ENCODE measurements around the gene JARID2. TPM values are rescaled to one million over a fixed set of nuclear protein-coding genes. Genes with fewer than 3 reads are reported as not detected.
A peak's percentile ranks its signal among the peaks of the same experiment; 100 is the strongest.

Gene JARID2
- total RNA-seq, 4 donors from 2014 or later = 6.6 to 8.1 (median 7.5) TPM

DNA sequence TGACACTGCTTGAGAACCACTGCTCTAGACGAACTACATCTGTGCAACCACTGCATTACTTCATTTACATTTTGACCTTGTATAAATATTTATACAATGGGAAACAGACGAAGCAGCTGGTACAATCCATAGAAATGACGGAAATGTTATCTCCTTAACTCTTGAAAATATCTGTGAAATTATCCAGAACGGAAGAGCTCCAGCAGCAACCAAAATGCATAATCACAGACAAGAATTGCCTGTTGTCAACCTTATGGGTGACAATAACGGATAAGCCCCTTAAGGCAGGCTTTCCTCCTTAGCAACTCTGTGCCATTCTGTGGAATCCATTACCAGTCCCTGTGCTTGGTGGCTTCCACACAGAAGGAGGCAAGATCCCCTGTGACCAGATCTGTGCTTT is 301.5 kb downstream of the JARID2 start:
- TF ChIP-seq POLR2A (IDR thresholded peaks at IDR 0.05) (no peak), CTCF (IDR thresholded peaks at IDR 0.05) (no peak)
- intact Hi-C loops (cut with DNase I) = no loop called here
- no peak overlapping the region for H3K27ac ChIP-seq
- H3K4me1 ChIP-seq = peaks cover 11 to 37% of the 10 kb centered on the region in 2 donors
- no peak for DNase-seq
- 88 to 90% methylated on average over 5 of the region's 5 CpGs for WGBS, 2 donors
- H3K4me3 ChIP-seq (replicated peaks in 1 of 3) = no peak overlapping the region
- H3K9me3 ChIP-seq = no peaks in the 10 kb centered on the region
- H3K36me3 ChIP-seq = no peaks in the 10 kb centered on the region
- H3K27me3 ChIP-seq = no peaks in the 10 kb centered on the region

DNA sequence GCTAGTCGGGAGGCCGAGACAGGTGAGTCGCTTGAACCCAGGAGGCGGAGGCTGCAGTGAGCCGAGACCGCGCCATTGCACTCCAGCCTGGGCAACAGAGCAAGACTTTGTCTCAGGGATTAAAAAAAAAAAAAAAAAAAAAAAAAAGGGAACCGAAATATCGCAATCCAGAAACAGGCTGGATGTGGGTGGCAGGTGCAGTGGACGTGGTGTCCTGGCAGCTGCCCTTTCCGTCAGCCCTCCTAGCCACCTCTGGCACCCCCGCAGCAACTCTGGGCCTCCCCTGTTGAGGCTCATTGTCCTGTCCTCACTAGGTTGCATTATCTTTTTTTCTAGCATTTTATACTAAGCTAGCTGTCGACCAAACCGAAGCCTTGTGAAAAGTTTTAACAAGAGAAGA is 303.5 kb downstream of the JARID2 start:
- H3K4me3 ChIP-seq (replicated peaks in 1 of 3) = no peak overlapping the region
- H3K9me3 ChIP-seq = no peaks in the 10 kb centered on the region
- no peak for TF ChIP-seq POLR2A (IDR thresholded peaks at IDR 0.05)
- no peak for TF ChIP-seq CTCF (IDR thresholded peaks at IDR 0.05)
- 87 to 91% methylated on average over 14 of the region's 14 CpGs for WGBS, 2 donors
- no peaks in the 10 kb centered on the region for H3K27me3 ChIP-seq
- peaks cover 11 to 41% of the 10 kb centered on the region in 2 donors for H3K4me1 ChIP-seq
- H3K27ac ChIP-seq = no peak overlapping the region
- intact Hi-C loops (cut with DNase I) = no loop called here
- no peak for DNase-seq
- no peaks in the 10 kb centered on the region for H3K36me3 ChIP-seq

DNA sequence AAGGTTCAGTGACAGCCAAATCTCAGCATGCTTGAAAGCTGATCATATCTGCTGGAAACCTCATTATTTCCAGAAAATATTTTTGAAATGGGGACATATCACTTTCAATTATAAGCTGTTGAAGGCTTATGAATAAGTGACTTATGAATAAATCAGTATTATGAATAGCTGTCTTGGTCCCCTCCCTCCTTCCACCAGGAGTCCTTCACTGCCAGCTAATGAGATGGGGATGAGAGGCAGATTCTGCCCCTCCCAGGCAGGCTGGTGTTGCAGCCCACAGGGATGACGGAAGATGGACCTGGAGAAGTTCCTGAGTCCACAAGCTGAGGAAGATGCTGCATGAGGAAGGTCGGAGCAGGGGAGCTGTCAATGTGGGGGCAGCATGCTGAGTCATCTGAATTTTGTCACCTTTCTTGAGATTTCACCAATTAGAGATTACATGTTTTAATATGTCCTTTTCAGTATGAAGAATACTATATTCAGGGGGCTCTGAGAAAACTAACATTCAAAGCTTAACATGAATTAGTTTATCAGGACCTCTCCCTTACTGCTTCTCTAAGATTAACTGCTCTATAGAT is 304.8 kb downstream of the JARID2 start:
- no peaks in the 10 kb centered on the region for H3K9me3 ChIP-seq
- no peak overlapping the region for H3K4me3 ChIP-seq (replicated peaks in 1 of 3)
- peak overlapping the region in 1 of 3 donors; percentile 65 for H3K27ac ChIP-seq
- intact Hi-C loops (cut with DNase I) = no loop called here
- peaks cover 11 to 39% of the 10 kb centered on the region in 2 donors for H3K4me1 ChIP-seq
- TF ChIP-seq CTCF (IDR thresholded peaks at IDR 0.05) (no peak), POLR2A (IDR thresholded peaks at IDR 0.05) (no peak)
- no peaks in the 10 kb centered on the region for H3K27me3 ChIP-seq
- 85 to 91% methylated on average over 2 of the region's 2 CpGs for WGBS, 2 donors
- H3K36me3 ChIP-seq = no peaks in the 10 kb centered on the region
- DNase-seq = no peak

GRCh38 chr6:15551262-15551661 is 305.4 kb downstream of the JARID2 start:
- H3K4me3 ChIP-seq (replicated peaks in 1 of 3) = no peak overlapping the region
- no peaks in the 10 kb centered on the region for H3K9me3 ChIP-seq
- H3K27me3 ChIP-seq = no peaks in the 10 kb centered on the region
- peaks cover 11 to 34% of the 10 kb centered on the region in 2 donors for H3K4me1 ChIP-seq
- TF ChIP-seq CTCF (IDR thresholded peaks at IDR 0.05) = no peak
- TF ChIP-seq POLR2A (IDR thresholded peaks at IDR 0.05) = no peak
- no peak for DNase-seq
- intact Hi-C loops (cut with DNase I) = no loop called here
- WGBS, 2 donors = 77 to 79% methylated on average over 7 of the region's 7 CpGs
- H3K36me3 ChIP-seq = no peaks in the 10 kb centered on the region
- H3K27ac ChIP-seq = peak overlapping the region; percentile 18 to 65 (median 39)

GRCh38 chr6:15551798-15552197 is 305.9 kb downstream of the JARID2 start:
- H3K36me3 ChIP-seq = no peaks in the 10 kb centered on the region
- intact Hi-C loops (cut with DNase I) = no loop called here
- H3K4me1 ChIP-seq = peaks cover 11 to 35% of the 10 kb centered on the region in 2 donors
- 18 to 19% methylated on average over 6 of the region's 6 CpGs for WGBS, 2 donors
- no peak for TF ChIP-seq CTCF (IDR thresholded peaks at IDR 0.05)
- no peak overlapping the region for H3K4me3 ChIP-seq (replicated peaks in 1 of 3)
- H3K27ac ChIP-seq = peak overlapping the region; percentile 7 to 65 (median 18)
- H3K9me3 ChIP-seq = no peaks in the 10 kb centered on the region
- peak; percentile 70 to 78 for DNase-seq
- H3K27me3 ChIP-seq = no peaks in the 10 kb centered on the region

Measured in thyroid gland (tissue), 4 donors.